HG02678 (cell line): Measurements from ENCODE around the gene FTH1.

Experiments
- ATAC-seq: cut with Tn5 transposase; IDR thresholded peaks from one replicate; pipeline ENCODE4 v1.9.1; 2021; ENCODE audit warnings: mild to moderate bottlenecking, moderate library complexity; ENCODE audit not compliant: unreplicated experiment

Gene FTH1

GRCh38 chr11:61949169-61950034 lies 18.0 kb downstream of the FTH1 start:
- ATAC-seq = no peak

DNA sequence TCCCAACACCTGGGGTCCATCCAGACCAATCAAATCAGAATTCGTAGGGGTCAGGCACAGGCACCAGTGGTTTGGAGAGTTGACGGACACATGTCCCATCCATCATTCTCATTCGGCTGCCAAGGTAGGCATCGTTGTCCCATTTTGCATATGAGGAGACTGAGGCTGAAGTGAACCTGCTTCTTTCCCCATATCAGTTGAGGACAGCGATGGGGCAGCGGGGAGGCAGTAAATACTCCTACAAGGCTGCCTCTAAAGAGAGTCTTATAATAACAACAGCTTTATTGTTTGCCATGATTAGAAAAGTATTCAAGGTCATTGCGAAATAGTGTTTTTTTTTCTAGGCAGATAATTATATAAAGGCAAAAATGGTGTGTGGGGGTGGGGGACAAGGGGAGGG lies 18.9 kb downstream of the FTH1 start:
- no peak for ATAC-seq

DNA sequence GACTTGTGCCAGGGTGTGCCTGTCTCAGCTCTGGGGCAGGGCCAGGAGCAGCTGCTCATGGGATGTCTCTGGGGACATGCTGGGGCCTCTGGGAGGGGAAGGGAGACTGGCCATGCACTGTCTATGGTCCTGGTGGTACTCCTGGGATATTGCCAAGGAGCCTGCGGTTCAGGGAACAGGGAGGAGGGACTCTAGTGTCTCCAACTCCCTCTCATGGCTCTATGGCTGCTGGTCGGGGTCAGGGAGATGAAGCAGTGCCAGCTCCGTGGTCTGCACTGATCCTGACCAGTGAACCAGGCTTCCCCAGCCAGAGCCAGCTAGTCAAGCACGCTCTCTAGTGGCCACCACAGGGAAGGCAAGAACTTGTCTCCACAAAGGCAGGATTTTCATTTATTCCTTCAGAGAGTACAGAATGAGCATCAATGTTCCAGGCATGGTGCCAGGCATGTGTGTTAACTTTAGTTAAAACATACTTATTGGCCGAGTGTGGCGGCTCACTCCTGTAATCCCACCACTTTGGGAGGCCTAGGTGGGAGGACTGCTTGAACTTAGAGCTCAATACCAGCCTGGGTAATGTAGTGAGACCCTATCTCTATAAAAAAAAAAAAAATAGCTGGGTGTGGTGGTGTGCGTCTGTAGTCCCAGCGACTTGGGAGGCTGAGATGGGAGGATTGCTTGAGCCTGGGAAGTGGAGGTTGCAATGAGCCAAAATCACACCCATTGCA lies 19.8 kb downstream of the FTH1 start:
- ATAC-seq = no peak

- ATAC-seq = no peak
These were observed 20.5 kb downstream of the FTH1 start for GRCh38 chr11:61946894-61947293.

- ATAC-seq = no peak
These were observed 22.2 kb downstream of the FTH1 start for GRCh38 chr11:61945191-61945590.

DNA sequence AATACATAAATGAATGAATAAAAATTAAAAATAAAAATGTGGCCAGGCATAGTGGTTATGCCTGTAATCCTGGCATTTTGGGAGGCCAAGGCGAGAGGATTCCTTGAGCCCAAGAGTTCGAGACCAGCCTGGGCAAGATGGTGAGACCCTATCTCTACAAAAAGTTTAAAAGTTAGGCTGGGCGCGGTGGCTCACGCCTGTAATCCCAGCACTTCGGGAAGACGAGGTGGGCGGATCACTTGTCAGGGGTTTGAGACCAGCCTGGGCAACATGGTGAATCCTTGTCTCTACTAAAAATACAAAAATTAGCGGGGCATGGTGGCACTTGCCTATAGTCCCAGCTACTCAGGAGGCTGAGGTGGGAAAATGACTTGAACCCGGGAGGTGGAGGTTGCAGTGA lies 27.0 kb downstream of the FTH1 start:
- ATAC-seq = no peak

DNA sequence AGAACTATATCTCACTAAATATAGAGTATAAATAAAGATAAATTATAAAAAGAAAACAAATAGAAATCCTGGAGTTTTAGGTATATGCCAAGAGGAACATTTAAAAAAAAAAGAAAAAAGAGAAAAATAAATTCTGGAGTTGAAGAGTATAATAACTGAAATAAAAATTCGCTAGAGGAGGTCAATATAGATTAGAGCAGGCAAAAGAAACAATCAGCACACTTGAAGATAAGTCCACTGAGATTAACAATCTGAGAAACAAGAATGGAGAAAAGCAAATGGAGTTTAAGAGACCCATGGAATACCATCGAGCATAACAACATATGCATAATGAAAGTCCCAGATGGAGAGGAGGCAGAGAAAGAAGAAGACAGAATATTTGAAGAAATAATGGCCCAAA lies 31.6 kb downstream of the FTH1 start:
- ATAC-seq = no peak

- ATAC-seq = no peak
These were observed 36.5 kb downstream of the FTH1 start for GRCh38 chr11:61930933-61931332.

DNA sequence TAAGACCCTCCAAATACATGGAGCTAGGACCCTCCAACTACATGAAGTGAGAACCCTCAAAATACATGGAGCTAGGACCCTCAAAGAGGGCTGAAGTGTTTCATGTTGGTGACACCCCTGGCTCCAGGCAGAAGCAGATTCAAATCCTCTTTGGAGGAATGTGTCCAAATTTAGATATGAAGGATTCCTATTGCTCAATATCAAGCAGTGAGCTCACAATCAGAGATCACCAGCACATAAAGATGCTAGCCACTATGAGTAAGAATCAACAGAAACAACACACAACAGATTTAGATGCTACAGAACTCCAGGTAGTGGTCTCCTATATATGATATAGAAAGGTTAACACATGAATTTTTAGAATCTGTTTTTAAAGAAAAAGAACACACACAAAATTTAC lies 38.8 kb downstream of the FTH1 start:
- ATAC-seq = no peak

- ATAC-seq = no peak
These were observed 39.9 kb downstream of the FTH1 start for GRCh38 chr11:61927501-61927900.

DNA sequence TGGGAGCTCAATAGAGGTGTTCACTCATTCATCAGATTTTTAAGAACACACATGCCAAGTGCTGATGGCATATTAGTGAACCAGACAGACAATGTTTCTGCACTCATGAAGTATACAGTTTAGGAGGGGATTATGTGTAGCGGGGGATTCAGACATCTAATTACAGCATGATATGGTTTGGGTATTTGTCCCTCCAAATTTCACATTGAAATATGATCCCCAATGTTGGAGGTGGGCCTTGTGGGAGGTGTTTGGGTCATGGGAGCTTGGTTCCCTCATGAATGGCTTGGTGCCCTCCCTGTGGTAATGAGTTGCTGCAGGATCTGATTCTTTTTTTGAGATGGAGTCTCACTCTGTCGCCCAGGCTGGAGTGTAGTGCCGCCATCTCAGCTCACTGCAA lies 41.2 kb downstream of the FTH1 start:
- no peak for ATAC-seq

GRCh38 chr11:61925736-61926135 lies 41.7 kb downstream of the FTH1 start:
- no peak for ATAC-seq

DNA sequence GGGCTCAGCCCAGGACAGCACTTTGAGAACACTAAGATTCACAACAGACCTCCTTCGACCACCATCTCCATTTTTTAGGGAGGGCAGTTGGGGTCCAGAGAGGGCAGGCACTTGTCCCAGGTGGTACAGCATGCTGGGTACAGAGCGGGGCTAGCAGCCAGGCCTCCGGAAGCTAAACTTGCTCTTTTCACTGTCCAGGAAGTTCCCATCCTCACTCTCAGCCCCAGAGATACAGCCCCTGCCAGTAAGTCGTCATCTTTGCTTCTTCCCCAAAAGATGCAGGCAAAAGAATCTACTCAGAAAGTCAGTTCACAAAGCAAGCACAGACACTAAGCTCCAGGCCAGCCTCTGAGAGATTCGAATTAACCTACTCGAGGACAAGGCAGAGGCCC lies 43.4 kb downstream of the FTH1 start:
- no peak for ATAC-seq

DNA sequence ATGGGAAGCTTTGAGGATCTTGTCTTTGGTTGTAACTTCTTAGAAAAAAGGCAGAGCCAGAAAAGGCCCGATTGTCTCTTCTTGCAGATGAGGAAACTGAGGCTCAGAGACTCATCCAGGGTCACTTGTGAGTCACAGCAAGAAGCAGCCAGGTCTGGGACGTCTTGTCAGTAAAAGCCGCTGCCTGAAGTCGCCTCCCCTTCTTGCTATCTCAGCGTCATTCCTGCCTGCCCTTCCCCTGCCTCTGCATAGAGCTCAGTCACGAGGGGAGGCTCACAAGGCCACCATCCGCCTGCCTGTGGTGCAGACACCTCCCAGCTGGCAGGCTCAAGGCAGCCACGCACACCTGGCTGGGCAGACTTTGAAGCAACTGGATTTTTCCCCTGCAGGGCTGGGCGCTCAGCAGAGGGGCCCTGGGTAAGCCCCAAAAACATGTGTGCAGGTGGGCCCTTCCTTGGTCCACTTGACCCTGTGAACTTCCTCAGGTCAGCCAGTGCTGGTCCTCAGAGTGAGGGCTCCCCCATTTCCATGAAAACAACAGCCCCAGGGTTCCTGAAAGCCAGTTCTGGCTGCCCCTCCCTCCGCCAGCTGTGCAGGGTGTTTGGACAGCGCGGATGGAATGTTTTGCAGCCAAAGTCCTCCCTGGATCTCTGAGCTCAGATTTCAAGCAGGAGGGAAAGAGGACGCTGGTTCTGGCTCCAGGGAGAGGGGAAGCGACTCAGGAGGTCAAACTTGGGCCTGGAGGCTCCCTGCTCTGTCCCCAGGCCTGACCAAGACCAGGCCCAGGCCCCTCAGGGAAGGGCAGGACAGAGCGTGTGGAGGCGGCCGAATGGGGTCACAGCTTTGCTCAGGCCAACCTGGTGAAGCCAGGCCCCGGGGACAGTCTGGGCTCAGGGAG lies 44.0 kb downstream of the FTH1 start:
- no peak for ATAC-seq

DNA sequence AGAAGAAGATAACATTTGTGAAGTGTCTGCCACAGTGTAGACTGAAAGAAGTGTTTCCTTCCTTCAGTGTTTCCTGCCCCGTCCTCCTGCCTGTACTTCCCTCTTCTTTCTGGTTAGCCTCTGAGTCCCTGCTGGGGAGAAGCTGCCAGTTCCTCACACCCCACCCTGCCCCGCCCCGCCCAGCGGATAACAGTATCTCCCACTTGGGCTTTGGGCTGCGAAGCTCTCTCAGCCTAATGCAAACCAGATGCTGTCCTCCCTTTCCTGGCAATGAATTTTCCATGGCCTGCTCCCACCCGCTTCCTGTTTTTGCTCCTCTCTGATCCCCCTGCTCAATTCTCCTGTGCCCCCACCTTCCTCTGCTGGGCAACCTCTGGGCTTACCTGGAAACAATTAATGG lies 44.9 kb downstream of the FTH1 start:
- no peak for ATAC-seq

DNA sequence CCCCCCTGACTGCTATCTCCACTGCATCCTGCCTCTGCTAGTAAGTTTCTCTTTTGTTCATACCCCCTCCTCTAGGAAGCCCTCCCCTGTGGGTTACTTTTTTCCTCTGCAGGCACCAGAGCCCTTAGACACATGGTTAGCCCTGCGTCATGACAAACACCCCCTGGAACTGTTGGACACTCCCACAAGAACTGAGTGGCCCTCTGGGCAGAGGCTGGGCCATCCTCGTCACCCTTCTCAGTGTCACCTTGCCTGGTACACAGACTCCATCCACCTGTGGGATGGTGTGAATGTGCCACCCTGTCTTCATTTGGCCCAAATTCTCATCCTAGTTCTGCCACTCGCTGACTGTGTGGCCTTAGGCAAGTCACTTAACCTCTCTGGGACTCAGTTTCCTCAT lies 46.0 kb downstream of the FTH1 start:
- ATAC-seq = no peak

- no peak for ATAC-seq
These were observed 47.5 kb downstream of the FTH1 start for GRCh38 chr11:61919705-61920631.

DNA sequence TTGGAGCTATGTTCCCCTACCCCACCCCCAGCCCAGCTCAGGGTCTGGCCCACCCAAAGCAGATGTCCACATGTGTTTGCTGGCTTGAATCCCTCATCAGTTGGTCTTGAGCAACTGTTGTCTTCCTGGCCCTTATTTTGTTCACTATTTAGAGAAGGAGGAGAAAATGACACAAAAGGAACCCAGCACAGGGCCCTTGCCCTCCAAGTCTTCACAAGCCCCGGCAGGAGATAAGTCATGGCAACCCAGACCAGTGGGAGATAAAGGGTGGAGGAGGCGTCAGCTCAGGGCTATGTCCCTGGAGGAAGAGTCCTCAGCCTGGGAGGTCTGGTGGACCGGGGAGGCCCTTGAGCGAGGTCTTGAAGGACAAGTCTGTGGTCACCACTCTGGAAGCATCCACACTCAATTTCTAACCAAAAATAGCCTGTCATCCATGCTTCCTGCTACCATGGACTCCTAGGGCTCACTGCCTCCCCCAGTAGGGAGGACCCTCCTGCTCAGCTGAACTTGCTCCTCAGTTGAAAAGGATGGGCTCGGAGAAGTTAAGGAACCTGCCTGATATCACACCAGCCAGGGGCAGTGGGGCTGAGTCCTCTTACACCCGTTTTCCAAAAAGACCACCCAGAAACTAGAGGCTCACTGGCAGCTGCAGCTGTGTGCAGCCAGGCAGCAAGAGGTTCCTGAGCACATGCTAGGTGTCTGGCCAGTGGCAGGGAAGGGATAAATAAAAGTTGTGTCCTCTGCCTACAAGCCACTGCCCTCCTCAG lies 48.3 kb downstream of the FTH1 start:
- no peak for ATAC-seq

- ATAC-seq = no peak
These were observed 49.0 kb downstream of the FTH1 start for GRCh38 chr11:61918251-61918937.
